Motor neuron (in vitro differentiated cells): ENCODE measurements around the gene KLHL3. TPM values are rescaled to one million over a fixed set of nuclear protein-coding genes. Genes with fewer than 3 reads are reported as not detected.

Experiments
- ATAC-seq, 8 experiments: fragments of 200-7000 bp; cut with Tn5 transposase; replicated peaks in 6 of 8; 2 replicates each; pipeline ENCODE4 v1.8.0; 2021; ENCODE audit warnings: mild to moderate bottlenecking in 8 of 8, moderate library complexity in 8 of 8
- H3K27ac ChIP-seq, 2 donors: fragments of 250-450 bp; sonication (Bioruptor Pico); 2 replicates each; pipeline ENCODE4 v1.9.0; 2021; ENCODE audit warnings: antibody characterized with exemption in 2 of 2, mild to moderate bottlenecking in 2 of 2, moderate library complexity in 1 of 2
- H3K4me1 ChIP-seq, 2 donors: fragments of 250-450 bp; sonication (Bioruptor Pico); replicated peaks in 1 of 2; 2 replicates each; pipeline ENCODE4 v1.6.1; 2021; ENCODE audit warnings: antibody characterized with exemption in 2 of 2, mild to moderate bottlenecking in 2 of 2, moderate library complexity in 1 of 2
- H3K4me3 ChIP-seq, 5 donors: fragments of 250-450 bp; sonication (Bioruptor Pico); 2 replicates each; pipeline ENCODE4 v1.9.0; 2021; ENCODE audit warnings: antibody characterized with exemption in 5 of 5, mild to moderate bottlenecking in 5 of 5, moderate library complexity in 4 of 5
- WGBS, 10 experiments: fragments of 450-650 bp; shearing (Covaris generic); methylation state at CpG; one replicate each; pipeline ENCODE4 v1.0.0; 2022; 5-methylcytosine and 5-hydroxymethylcytosine counted together
- in situ Hi-C, 9 experiments: fragments of 400-800 bp; cut with MboI; loops; one replicate each; pipeline ENCODE4 v1.15.0; 2021; ENCODE audit warnings: low sequenced_read_pairs in 9 of 9, low pct_unique_long_range_greater_than_20kb in 2 of 9; ENCODE audit not compliant: unreplicated experiment in 9 of 9
- total RNA-seq, 8 experiments: library from RNA; unstranded; fragments of 300-600 nt; gene quantifications; 2 replicates each; pipeline versions ENCODE4 v1.2.3 to v1.2.4, GENCODE V29; 2022

The KLHL3 gene
- total RNA-seq, 8 experiments from 2014 or later, result 2.3 to 7.2 (median 5.0) TPM

- WGBS, 10 experiments, result 60 to 100% (median 83%) methylated on average over 1 to 4 of the region's 4 CpGs; no CpG with 5 or more reads in 3 of the 10 experiments
- in situ Hi-C loops, result loop anchor here in 5 of 9 experiments (10.0 to 25.0 kb wide), 3 partner anchors 75 to 115 kb away; no protein-coding TSS in a partner anchor
- ATAC-seq, result no peak
These were observed 3.8 kb upstream of the KLHL3 start for GRCh38 chr5:137739737-137740136.

GRCh38 chr5:137738947-137739346, 3.1 kb upstream of the KLHL3 start:
- peaks cover 5 to 7% of the 10 kb centered on the region in 2 donors for H3K4me1 ChIP-seq
- in situ Hi-C loops, result loop anchor here in 4 of 9 experiments (10.0 to 25.0 kb wide), 2 partner anchors 74 to 102 kb away; no protein-coding TSS in a partner anchor
- WGBS, 10 experiments, result 10 to 92% (median 53%) methylated on average over 2 to 3 of the region's 3 CpGs; no CpG with 5 or more reads in 2 of the 10 experiments
- ATAC-seq, result no peak
- no peak overlapping the region for H3K27ac ChIP-seq
- no peak overlapping the region for H3K4me3 ChIP-seq

More at GRCh38 chr5:137739737-137740136, 3.8 kb upstream of the KLHL3 start:
- no peaks in the 10 kb centered on the region for H3K4me1 ChIP-seq
- no peak overlapping the region for H3K27ac ChIP-seq
- H3K4me3 ChIP-seq, result no peak overlapping the region

- Histone ChIP-seq H3K4me3 (no peak overlapping the region), H3K4me1 (peaks cover 12 to 14% of the 10 kb centered on the region in 2 donors), H3K27ac (no peak overlapping the region)
- 0 to 100% (median 85%) methylated on average over 1 to 5 of the region's 5 CpGs; no CpG with 5 or more reads in 2 of the 10 experiments for WGBS, 10 experiments
- in situ Hi-C loops, result loop anchor here in 4 of 9 experiments (10.0 to 25.0 kb wide), 2 partner anchors 73 to 100 kb away; no protein-coding TSS in a partner anchor
- ATAC-seq, result peak in 1 of 8 experiments; percentile 5
These were observed 1.7 kb upstream of the KLHL3 start for GRCh38 chr5:137737349-137738131.

GRCh38 chr5:137736496-137736895, 607 bp upstream of the KLHL3 start:
- H3K4me3 ChIP-seq, result no peak overlapping the region
- 57 to 100% (median 100%) methylated on average over 1 of the region's 1 CpG; no CpG with 5 or more reads in 4 of the 10 experiments for WGBS, 10 experiments
- in situ Hi-C loops, result loop anchor here in 4 of 9 experiments (10.0 to 25.0 kb wide), 2 partner anchors 72 to 99 kb away; no protein-coding TSS in a partner anchor
- no peak overlapping the region for H3K27ac ChIP-seq
- ATAC-seq, result no peak
- H3K4me1 ChIP-seq, result peaks cover 12 to 14% of the 10 kb centered on the region in 2 donors

GRCh38 chr5:137734962-137735554, 831 bp downstream of the KLHL3 start:
- in situ Hi-C loops, result loop anchor here in 4 of 9 experiments (10.0 to 25.0 kb wide), 2 partner anchors 70 to 98 kb away; no protein-coding TSS in a partner anchor
- Histone ChIP-seq H3K4me1 (peaks cover 12 to 14% of the 10 kb centered on the region in 2 donors), H3K27ac (peak overlapping the region; percentile 46 to 66), H3K4me3 (peak overlapping the region; percentile 46 to 59 (median 49))
- 0 to 56% (median 4%) methylated on average over 1 to 10 of the region's 14 CpGs; no CpG with 5 or more reads in 1 of the 10 experiments for WGBS, 10 experiments
- ATAC-seq, result peak; percentile 37 to 53 (median 46)

GRCh38 chr5:137734331-137734730, 1.6 kb downstream of the KLHL3 start:
- no peak overlapping the region for H3K27ac ChIP-seq
- WGBS, 10 experiments, result 28 to 94% (median 41%) methylated on average over 1 to 2 of the region's 2 CpGs; no CpG with 5 or more reads in 5 of the 10 experiments
- peak in 1 of 8 experiments; percentile 2 for ATAC-seq
- peak overlapping the region; percentile 46 to 59 (median 49) for H3K4me3 ChIP-seq
- peaks cover 12 to 14% of the 10 kb centered on the region in 2 donors for H3K4me1 ChIP-seq
- in situ Hi-C loops, result loop anchor here in 4 of 9 experiments (10.0 to 25.0 kb wide), 2 partner anchors 70 to 97 kb away; no protein-coding TSS in a partner anchor

GRCh38 chr5:137733922-137734321, 2.0 kb downstream of the KLHL3 start:
- 80 to 100% (median 87%) methylated on average over 1 to 3 of the region's 3 CpGs; no CpG with 5 or more reads in 5 of the 10 experiments for WGBS, 10 experiments
- H3K27ac ChIP-seq, result no peak overlapping the region
- no peak for ATAC-seq

GRCh38 chr5:137733006-137733405, 2.9 kb downstream of the KLHL3 start:
- in situ Hi-C loops, result loop anchor here in 4 of 9 experiments (10.0 to 25.0 kb wide), 2 partner anchors 68 to 96 kb away; no protein-coding TSS in a partner anchor
- no peak overlapping the region for H3K4me3 ChIP-seq
- no peak overlapping the region for H3K27ac ChIP-seq
- ATAC-seq, result no peak
- WGBS, 10 experiments, result 57 to 100% (median 83%) methylated on average over 1 to 3 of the region's 3 CpGs; no CpG with 5 or more reads in 1 of the 10 experiments
- H3K4me1 ChIP-seq, result peaks cover 12 to 14% of the 10 kb centered on the region in 2 donors

More at GRCh38 chr5:137733922-137734321, 2.0 kb downstream of the KLHL3 start:
- Histone ChIP-seq H3K4me3 (peak overlapping the region in 4 of 5 donors; percentile 46 to 59 (median 53)), H3K4me1 (peaks cover 12 to 14% of the 10 kb centered on the region in 2 donors)
- in situ Hi-C loops, result loop anchor here in 4 of 9 experiments (10.0 to 25.0 kb wide), 2 partner anchors 69 to 97 kb away; no protein-coding TSS in a partner anchor

- WGBS, 10 experiments, result 0 to 100% (median 78%) methylated on average over 1 to 3 of the region's 3 CpGs
- in situ Hi-C loops, result loop anchor here in 4 of 9 experiments (10.0 to 25.0 kb wide), 2 partner anchors 66 to 94 kb away; no protein-coding TSS in a partner anchor
- H3K4me3 ChIP-seq, result no peak overlapping the region
These were observed 4.7 kb downstream of the KLHL3 start for GRCh38 chr5:137731176-137731575.

GRCh38 chr5:137730336-137730735, 5.6 kb downstream of the KLHL3 start:
- Histone ChIP-seq H3K4me1 (peaks cover 12 to 14% of the 10 kb centered on the region in 2 donors), H3K4me3 (no peak overlapping the region), H3K27ac (no peak overlapping the region)
- ATAC-seq, result no peak
- in situ Hi-C loops, result loop anchor here in 4 of 9 experiments (10.0 to 25.0 kb wide), 2 partner anchors 66 to 93 kb away; no protein-coding TSS in a partner anchor

More at GRCh38 chr5:137731176-137731575, 4.7 kb downstream of the KLHL3 start:
- Histone ChIP-seq H3K27ac (no peak overlapping the region), H3K4me1 (peaks cover 12 to 14% of the 10 kb centered on the region in 2 donors)
- ATAC-seq, result no peak

GRCh38 chr5:137728048-137728447, 7.8 kb downstream of the KLHL3 start:
- WGBS, 10 experiments, result 44 to 100% (median 91%) methylated on average over 1 of the region's 1 CpG; no CpG with 5 or more reads in 6 of the 10 experiments
- Histone ChIP-seq H3K4me1 (no peaks in the 10 kb centered on the region), H3K27ac (no peak overlapping the region), H3K4me3 (no peak overlapping the region)
- in situ Hi-C loops, result loop anchor here in 3 of 9 experiments (25.0 kb wide), 1 partner anchor 91 kb away; no protein-coding TSS in a partner anchor
- no peak for ATAC-seq

- no peak for ATAC-seq
- no peak overlapping the region for H3K4me3 ChIP-seq
- no peak overlapping the region for H3K27ac ChIP-seq
- no peaks in the 10 kb centered on the region for H3K4me1 ChIP-seq
- in situ Hi-C loops, result loop anchor here in 3 of 9 experiments (25.0 kb wide), 1 partner anchor 90 kb away; no protein-coding TSS in a partner anchor
- WGBS, 10 experiments, result 50 to 100% (median 82%) methylated on average over 1 to 2 of the region's 2 CpGs; no CpG with 5 or more reads in 3 of the 10 experiments
These were observed 8.3 kb downstream of the KLHL3 start for GRCh38 chr5:137727623-137728022.
